ENCODE results near the gene PLXNA4.

The PLXNA4 gene

DNA sequence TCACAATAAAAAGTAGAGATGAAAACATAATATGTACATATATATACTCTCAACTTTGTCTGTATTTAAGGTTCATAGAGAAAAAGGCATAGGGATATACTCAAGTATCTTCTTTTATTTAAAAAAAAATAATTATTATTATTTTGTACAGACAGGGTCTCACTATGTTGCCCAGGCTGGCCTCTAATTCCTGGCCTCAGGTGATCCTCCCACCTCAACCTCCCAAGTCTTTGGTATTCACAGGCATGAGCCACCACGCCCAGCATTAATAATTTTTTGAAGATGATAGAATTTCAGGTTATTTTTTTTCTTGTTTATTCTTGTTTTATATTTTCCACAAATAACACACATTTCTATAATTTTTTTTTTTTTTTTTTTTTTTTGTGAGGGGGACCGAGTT lies 113.8 kb downstream of the PLXNA4 start:
- POLR2A ChIA-PET: no interaction called here

DNA sequence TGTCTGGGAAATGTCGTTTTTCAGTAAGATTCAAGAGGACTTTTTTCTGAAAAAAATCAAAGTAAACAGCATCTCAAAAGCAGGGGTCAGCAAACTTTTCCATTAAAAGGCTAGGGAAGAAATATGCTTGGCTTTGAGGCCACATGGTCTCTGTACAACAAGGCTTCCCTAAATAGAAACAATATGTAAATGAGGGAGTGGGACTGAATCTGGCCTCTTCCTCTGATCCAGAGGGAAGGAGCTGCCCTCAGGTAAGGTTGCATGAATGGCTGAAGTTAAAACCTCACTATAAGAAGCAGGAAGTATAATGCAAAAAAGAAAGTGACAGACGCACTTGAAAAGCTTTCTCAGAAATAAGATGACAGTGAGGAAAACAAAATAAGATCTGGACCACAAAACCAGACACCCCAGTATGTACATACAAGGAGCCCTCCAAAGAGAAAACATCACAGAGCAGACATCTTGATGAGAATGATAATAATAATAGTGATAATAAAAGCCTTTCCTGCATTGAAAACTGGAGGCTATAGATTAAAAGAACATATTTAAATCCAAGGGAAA lies 115.2 kb downstream of the PLXNA4 start:
- Histone ChIP-seq H3K4me3 (ENCODE audit: low read depth, low read length) (no peak overlapping the region), H3K36me3 (ENCODE audit: control insufficient read depth in 2 of 2, insufficient read depth in 1 of 2, low read length in 2 of 2) (no peaks in the 10 kb centered on the region), H3K4me1 (ENCODE audit: control insufficient read depth, insufficient read depth, low read length) (no peaks in the 10 kb centered on the region), H3K27ac (ENCODE audit: extremely low read depth, low read depth, low read length) (no peak overlapping the region), H3K9me3 (ENCODE audit: control insufficient read depth, insufficient read depth, low read depth, low read length) (no peaks in the 10 kb centered on the region)
- TF ChIP-seq, protein P1, sequence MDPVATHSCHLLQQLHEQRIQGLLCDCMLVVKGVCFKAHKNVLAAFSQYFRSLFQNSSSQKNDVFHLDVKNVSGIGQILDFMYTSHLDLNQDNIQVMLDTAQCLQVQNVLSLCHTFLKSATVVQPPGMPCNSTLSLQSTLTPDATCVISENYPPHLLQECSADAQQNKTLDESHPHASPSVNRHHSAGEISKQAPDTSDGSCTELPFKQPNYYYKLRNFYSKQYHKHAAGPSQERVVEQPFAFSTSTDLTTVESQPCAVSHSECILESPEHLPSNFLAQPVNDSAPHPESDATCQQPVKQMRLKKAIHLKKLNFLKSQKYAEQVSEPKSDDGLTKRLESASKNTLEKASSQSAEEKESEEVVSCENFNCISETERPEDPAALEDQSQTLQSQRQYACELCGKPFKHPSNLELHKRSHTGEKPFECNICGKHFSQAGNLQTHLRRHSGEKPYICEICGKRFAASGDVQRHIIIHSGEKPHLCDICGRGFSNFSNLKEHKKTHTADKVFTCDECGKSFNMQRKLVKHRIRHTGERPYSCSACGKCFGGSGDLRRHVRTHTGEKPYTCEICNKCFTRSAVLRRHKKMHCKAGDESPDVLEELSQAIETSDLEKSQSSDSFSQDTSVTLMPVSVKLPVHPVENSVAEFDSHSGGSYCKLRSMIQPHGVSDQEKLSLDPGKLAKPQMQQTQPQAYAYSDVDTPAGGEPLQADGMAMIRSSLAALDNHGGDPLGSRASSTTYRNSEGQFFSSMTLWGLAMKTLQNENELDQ (tag by site-specific recombination; IDR thresholded peaks at IDR 0.05; ENCODE audit: low read depth): no peak
- TF ChIP-seq KLF8 (tag by site-specific recombination; IDR thresholded peaks at IDR 0.05) (no peak), ZNF426 (tag by site-specific recombination; IDR thresholded peaks at IDR 0.05) (no peak)
- ChIA-PET CTCF (no interaction called here), POLR2A (no interaction called here)

More for the DNA sequence above, 113.8 kb downstream of the PLXNA4 start:
- TF ChIP-seq ZNF121 (tag by site-specific recombination; IDR thresholded peaks at IDR 0.05): 0 out of 2 replicates have a peak, but pooled peaks have one; percentile 52
- TF ChIP-seq ZBTB20 (tag by site-specific recombination; IDR thresholded peaks at IDR 0.05): no peak
- Histone ChIP-seq H3K4me3 (ENCODE audit: low read depth, low read length) (no peak overlapping the region), H3K9me3 (ENCODE audit: control insufficient read depth, insufficient read depth, low read depth, low read length) (no peaks in the 10 kb centered on the region), H3K27ac (ENCODE audit: extremely low read depth, low read depth, low read length) (no peak overlapping the region), H3K36me3 (ENCODE audit: control insufficient read depth in 2 of 2, insufficient read depth in 1 of 2, low read length in 2 of 2) (no peaks in the 10 kb centered on the region), H3K4me1 (ENCODE audit: control insufficient read depth, insufficient read depth, low read length) (no peaks in the 10 kb centered on the region)
- CTCF ChIA-PET: no interaction called here

DNA sequence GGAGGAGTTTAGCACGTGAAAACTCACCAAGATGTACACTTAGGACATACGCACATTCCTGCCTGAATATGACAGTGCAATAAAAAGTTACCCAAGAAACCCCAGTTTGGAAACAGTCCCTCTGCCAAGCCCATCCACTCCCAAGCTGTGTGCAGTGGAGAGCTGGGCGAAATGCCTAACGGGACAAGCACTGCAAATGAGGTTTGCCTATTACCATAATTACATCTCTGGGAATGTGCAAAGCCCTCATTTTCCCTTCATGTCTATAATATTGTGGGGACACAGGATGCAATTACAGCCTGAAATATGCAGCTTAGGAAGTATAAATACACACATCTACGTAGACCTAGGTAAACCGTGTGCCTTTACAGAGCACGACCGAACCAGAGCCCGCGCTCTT lies 117.5 kb downstream of the PLXNA4 start:
- Histone ChIP-seq H3K4me3 (ENCODE audit: low read depth, low read length) (no peak overlapping the region), H3K4me1 (ENCODE audit: control insufficient read depth, insufficient read depth, low read length) (no peaks in the 10 kb centered on the region), H3K36me3 (ENCODE audit: control insufficient read depth in 2 of 2, insufficient read depth in 1 of 2, low read length in 2 of 2) (no peaks in the 10 kb centered on the region), H3K9me3 (ENCODE audit: control insufficient read depth, insufficient read depth, low read depth, low read length) (no peaks in the 10 kb centered on the region), H3K27ac (ENCODE audit: extremely low read depth, low read depth, low read length) (no peak overlapping the region)
- TF ChIP-seq ZNF223 (tag by site-specific recombination; IDR thresholded peaks at IDR 0.05) (no peak), ZNF837 (tag by site-specific recombination; IDR thresholded peaks at IDR 0.05) (no peak), ZNF473 (tag by site-specific recombination; IDR thresholded peaks at IDR 0.05) (no peak), SP7 (tag by site-specific recombination; IDR thresholded peaks at IDR 0.05) (peak; percentile 68)
- ChIA-PET POLR2A (no interaction called here), CTCF (no interaction called here)

DNA sequence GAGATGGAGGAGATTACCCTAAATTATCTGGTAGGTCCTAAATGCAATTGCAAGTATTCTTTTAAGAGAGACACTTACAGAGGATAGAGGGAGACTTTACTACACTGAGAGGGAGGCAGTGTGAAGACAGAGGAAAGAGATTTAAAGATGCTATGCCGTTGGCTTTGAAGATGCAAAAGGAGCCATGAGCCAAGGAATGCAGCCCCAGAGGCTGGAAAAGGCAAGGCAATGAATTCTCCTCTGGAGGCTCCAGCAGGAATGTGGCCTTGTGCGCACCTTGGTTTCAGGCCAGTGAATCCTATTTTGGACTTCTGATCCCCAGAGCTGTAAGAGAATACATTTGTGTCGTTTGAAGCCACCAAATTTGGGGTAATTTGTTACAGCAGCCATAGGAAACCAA lies 118.6 kb downstream of the PLXNA4 start:
- Histone ChIP-seq H3K4me3 (ENCODE audit: low read depth, low read length) (no peak overlapping the region), H3K27ac (ENCODE audit: extremely low read depth, low read depth, low read length) (no peak overlapping the region), H3K4me1 (ENCODE audit: control insufficient read depth, insufficient read depth, low read length) (no peaks in the 10 kb centered on the region), H3K9me3 (ENCODE audit: control insufficient read depth, insufficient read depth, low read depth, low read length) (no peaks in the 10 kb centered on the region), H3K36me3 (ENCODE audit: control insufficient read depth in 2 of 2, insufficient read depth in 1 of 2, low read length in 2 of 2) (no peaks in the 10 kb centered on the region)
- POLR2A ChIA-PET: no interaction called here
- TF ChIP-seq SP3 (tag by site-specific recombination; IDR thresholded peaks at IDR 0.05): no peak
- TF ChIP-seq, protein P2, sequence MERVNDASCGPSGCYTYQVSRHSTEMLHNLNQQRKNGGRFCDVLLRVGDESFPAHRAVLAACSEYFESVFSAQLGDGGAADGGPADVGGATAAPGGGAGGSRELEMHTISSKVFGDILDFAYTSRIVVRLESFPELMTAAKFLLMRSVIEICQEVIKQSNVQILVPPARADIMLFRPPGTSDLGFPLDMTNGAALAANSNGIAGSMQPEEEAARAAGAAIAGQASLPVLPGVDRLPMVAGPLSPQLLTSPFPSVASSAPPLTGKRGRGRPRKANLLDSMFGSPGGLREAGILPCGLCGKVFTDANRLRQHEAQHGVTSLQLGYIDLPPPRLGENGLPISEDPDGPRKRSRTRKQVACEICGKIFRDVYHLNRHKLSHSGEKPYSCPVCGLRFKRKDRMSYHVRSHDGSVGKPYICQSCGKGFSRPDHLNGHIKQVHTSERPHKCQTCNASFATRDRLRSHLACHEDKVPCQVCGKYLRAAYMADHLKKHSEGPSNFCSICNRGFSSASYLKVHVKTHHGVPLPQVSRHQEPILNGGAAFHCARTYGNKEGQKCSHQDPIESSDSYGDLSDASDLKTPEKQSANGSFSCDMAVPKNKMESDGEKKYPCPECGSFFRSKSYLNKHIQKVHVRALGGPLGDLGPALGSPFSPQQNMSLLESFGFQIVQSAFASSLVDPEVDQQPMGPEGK (tag by site-specific recombination; IDR thresholded peaks at IDR 0.05): no peak
- CTCF ChIA-PET: no interaction called here

DNA sequence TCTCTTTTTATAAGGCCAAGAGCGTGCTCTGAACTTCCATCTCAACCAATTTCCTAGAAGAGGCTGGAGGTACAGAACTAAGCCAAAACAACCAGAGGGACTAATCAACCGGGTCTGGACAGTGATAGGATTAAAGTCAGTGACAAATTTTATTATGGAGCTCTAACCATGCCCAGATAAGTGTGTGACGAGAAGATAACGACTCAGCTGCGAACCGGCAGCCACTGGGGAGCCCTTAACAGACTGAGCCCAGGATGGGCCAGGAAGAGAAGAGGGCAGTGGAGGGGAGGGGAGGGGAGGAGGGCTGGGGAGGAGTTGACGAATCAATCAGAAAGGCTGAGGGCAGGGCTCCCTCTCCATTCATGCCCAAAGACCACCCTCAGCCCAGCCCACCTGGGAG lies 119.9 kb downstream of the PLXNA4 start:
- ChIA-PET POLR2A (no interaction called here), CTCF (no interaction called here)
- no peaks in the 10 kb centered on the region for H3K9me3 ChIP-seq (ENCODE audit: control insufficient read depth, insufficient read depth, low read depth, low read length)
- no peaks in the 10 kb centered on the region for H3K4me1 ChIP-seq (ENCODE audit: control insufficient read depth, insufficient read depth, low read length)
- H3K36me3 ChIP-seq (ENCODE audit: control insufficient read depth in 2 of 2, insufficient read depth in 1 of 2, low read length in 2 of 2): no peaks in the 10 kb centered on the region
- H3K27ac ChIP-seq (ENCODE audit: extremely low read depth, low read depth, low read length): no peak overlapping the region
- H3K4me3 ChIP-seq (ENCODE audit: low read depth, low read length): no peak overlapping the region
- TF ChIP-seq SP2 (tag by site-specific recombination; IDR thresholded peaks at IDR 0.05) (no peak), SCRT1 (tag by site-specific recombination; IDR thresholded peaks at IDR 0.05; ENCODE audit: borderline replicate concordance) (no peak), ZFP41 (tag by site-specific recombination; IDR thresholded peaks at IDR 0.05; ENCODE audit: borderline replicate concordance) (no peak), ZNF391 (tag by site-specific recombination; IDR thresholded peaks at IDR 0.05; ENCODE audit: borderline replicate concordance, low read depth) (no peak), KLF8 (tag by site-specific recombination; IDR thresholded peaks at IDR 0.05) (no peak), ZBTB7A (tag by site-specific recombination; IDR thresholded peaks at IDR 0.05; ENCODE audit: low read depth) (no peak), EGR2 (tag by site-specific recombination; IDR thresholded peaks at IDR 0.05; ENCODE audit: low read depth) (no peak)
- TF ChIP-seq, protein P3, sequence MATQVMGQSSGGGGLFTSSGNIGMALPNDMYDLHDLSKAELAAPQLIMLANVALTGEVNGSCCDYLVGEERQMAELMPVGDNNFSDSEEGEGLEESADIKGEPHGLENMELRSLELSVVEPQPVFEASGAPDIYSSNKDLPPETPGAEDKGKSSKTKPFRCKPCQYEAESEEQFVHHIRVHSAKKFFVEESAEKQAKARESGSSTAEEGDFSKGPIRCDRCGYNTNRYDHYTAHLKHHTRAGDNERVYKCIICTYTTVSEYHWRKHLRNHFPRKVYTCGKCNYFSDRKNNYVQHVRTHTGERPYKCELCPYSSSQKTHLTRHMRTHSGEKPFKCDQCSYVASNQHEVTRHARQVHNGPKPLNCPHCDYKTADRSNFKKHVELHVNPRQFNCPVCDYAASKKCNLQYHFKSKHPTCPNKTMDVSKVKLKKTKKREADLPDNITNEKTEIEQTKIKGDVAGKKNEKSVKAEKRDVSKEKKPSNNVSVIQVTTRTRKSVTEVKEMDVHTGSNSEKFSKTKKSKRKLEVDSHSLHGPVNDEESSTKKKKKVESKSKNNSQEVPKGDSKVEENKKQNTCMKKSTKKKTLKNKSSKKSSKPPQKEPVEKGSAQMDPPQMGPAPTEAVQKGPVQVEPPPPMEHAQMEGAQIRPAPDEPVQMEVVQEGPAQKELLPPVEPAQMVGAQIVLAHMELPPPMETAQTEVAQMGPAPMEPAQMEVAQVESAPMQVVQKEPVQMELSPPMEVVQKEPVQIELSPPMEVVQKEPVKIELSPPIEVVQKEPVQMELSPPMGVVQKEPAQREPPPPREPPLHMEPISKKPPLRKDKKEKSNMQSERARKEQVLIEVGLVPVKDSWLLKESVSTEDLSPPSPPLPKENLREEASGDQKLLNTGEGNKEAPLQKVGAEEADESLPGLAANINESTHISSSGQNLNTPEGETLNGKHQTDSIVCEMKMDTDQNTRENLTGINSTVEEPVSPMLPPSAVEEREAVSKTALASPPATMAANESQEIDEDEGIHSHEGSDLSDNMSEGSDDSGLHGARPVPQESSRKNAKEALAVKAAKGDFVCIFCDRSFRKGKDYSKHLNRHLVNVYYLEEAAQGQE (tag by site-specific recombination; IDR thresholded peaks at IDR 0.05): no peak

Data from HEK293 (cell line).